GM18868 (cell line): Measurements from ENCODE around the gene ZNF716.
"Not testable (repeated sequence)": the region's sequence is repeated elsewhere in the genome, so short reads cannot be mapped to it uniquely, and the experiment has no call there.

Experiments used
- ATAC-seq: cut with Tn5 transposase; IDR thresholded peaks from one replicate; pipeline ENCODE4 v1.9.1; 2021; ENCODE audit warnings: mild to moderate bottlenecking, moderate library complexity; ENCODE audit not compliant: unreplicated experiment

ZNF716 gene

GRCh38 chr7:57425969-57426628 is 23.9 kb upstream of the ZNF716 start:
- no peak for ATAC-seq

- no peak for ATAC-seq
Observed at GRCh38 chr7:57426629-57427003, 23.4 kb upstream of the ZNF716 start.

- ATAC-seq: no peak
Observed at GRCh38 chr7:57427146-57427545, 22.8 kb upstream of the ZNF716 start.

GRCh38 chr7:57427594-57427993 is 22.4 kb upstream of the ZNF716 start:
- ATAC-seq: no peak

GRCh38 chr7:57432583-57432982 is 17.4 kb upstream of the ZNF716 start:
- ATAC-seq: no peak

GRCh38 chr7:57437581-57437980 is 12.4 kb upstream of the ZNF716 start:
- ATAC-seq: no peak

GRCh38 chr7:57438244-57438643 is 11.7 kb upstream of the ZNF716 start:
- no peak for ATAC-seq

- no peak for ATAC-seq
Observed at GRCh38 chr7:57443567-57443966, 6.4 kb upstream of the ZNF716 start.

- not testable (repeated sequence) for ATAC-seq
Observed at GRCh38 chr7:57469186-57469828, 19.3 kb downstream of the ZNF716 start.

- not testable (repeated sequence) for ATAC-seq
Observed at GRCh38 chr7:57480304-57480703, 30.3 kb downstream of the ZNF716 start.

- ATAC-seq: not testable (repeated sequence)
Observed at GRCh38 chr7:57485022-57485421, 35.0 kb downstream of the ZNF716 start.

- no peak for ATAC-seq
Observed at GRCh38 chr7:57487957-57488356, 38.0 kb downstream of the ZNF716 start.

- ATAC-seq: not testable (repeated sequence)
Observed at GRCh38 chr7:57495111-57495510, 45.1 kb downstream of the ZNF716 start.

GRCh38 chr7:57496395-57496794 is 46.4 kb downstream of the ZNF716 start:
- no peak for ATAC-seq

GRCh38 chr7:57505176-57505575 is 55.2 kb downstream of the ZNF716 start:
- ATAC-seq: no peak
